Hepatocyte (in vitro differentiated cells): ENCODE measurements around the gene FIZ1. TPM values are rescaled to one million over a fixed set of nuclear protein-coding genes. Genes with fewer than 3 reads are reported as not detected.
A peak's percentile ranks its signal among the peaks of the same experiment; 100 is the strongest.

Experiments
- DNase-seq: peaks from one replicate; pipeline ENCODE4 v3.0.0-alpha.2; 2016; ENCODE audit warnings: low spot score
- H2AFZ ChIP-seq: fragments of 200-600 bp; sonication (generic); 2 replicates; pipeline ENCODE4 v1.6.0; 2016; ENCODE audit warnings: antibody characterized with exemption, mild to moderate bottlenecking
- H3K27ac ChIP-seq: fragments of 200-600 bp; sonication (generic); 2 replicates; pipeline ENCODE4 v1.5.1; 2016; ENCODE audit warnings: mild to moderate bottlenecking
- H3K27me3 ChIP-seq: fragments of 200-600 bp; sonication (generic); 2 replicates; pipeline ENCODE4 v1.6.1; 2016
- H3K36me3 ChIP-seq: fragments of 200-600 bp; sonication (generic); replicated peaks from 2 replicates; pipeline ENCODE4 v1.5.1; 2016; ENCODE audit warnings: low read depth; ENCODE audit not compliant: insufficient read depth
- H3K4me1 ChIP-seq: fragments of 200-600 bp; sonication (generic); 2 replicates; pipeline ENCODE4 v1.5.1; 2016; ENCODE audit warnings: mild to moderate bottlenecking, moderate library complexity; ENCODE audit not compliant: insufficient read depth
- H3K4me2 ChIP-seq: fragments of 200-600 bp; sonication (generic); 2 replicates; pipeline ENCODE4 v1.6.0; 2016
- H3K4me3 ChIP-seq: fragments of 200-600 bp; sonication (generic); 2 replicates; pipeline ENCODE4 v1.5.1; 2016; ENCODE audit warnings: mild to moderate bottlenecking
- H3K79me2 ChIP-seq: fragments of 200-600 bp; sonication (generic); 2 replicates; pipeline ENCODE4 v1.6.0; 2017; ENCODE audit warnings: mild to moderate bottlenecking
- H3K9me2 ChIP-seq: fragments of 200-600 bp; sonication (generic); replicated peaks from 2 replicates; pipeline ENCODE4 v1.6.0; 2017; ENCODE audit warnings: mild to moderate bottlenecking; ENCODE audit not compliant: insufficient read depth
- H3K9me3 ChIP-seq: fragments of 200-600 bp; sonication (generic); 2 replicates; pipeline ENCODE4 v1.5.1; 2016; ENCODE audit warnings: low read depth, mild to moderate bottlenecking
- H4K20me1 ChIP-seq: fragments of 200-600 bp; sonication (generic); 2 replicates; pipeline ENCODE4 v1.6.0; 2016; ENCODE audit warnings: mild to moderate bottlenecking; ENCODE audit not compliant: insufficient read depth, poor library complexity, severe bottlenecking
- EZH2 ChIP-seq: fragments of 200-600 bp; sonication (generic); IDR thresholded peaks from 2 replicates; pipeline ENCODE4 v1.6.1; 2016; ENCODE audit warnings: antibody characterized with exemption, mild to moderate bottlenecking, borderline replicate concordance
- EZH2phosphoT487 ChIP-seq: fragments of 200-600 bp; sonication (generic); IDR thresholded peaks from one replicate; pipeline ENCODE4 v1.6.1; 2018; ENCODE audit warnings: antibody characterized with exemption, mild to moderate bottlenecking, low read depth, moderate library complexity; ENCODE audit not compliant: unreplicated experiment, severe bottlenecking
- WGBS: methylation state at CpG from one replicate; pipeline ENCODE4 v1.1.6; 2016; ENCODE audit warnings: low lambda C conversion rate; ENCODE audit errors: missing lambda C conversion rate; 5-methylcytosine and 5-hydroxymethylcytosine counted together
- polyA plus RNA-seq: library from polyadenylated mRNA; unstranded; fragments of >200 nt; fragmentation: Nextera tagmentation; extraction: Ambion mirVana; gene quantifications from 2 replicates; pipeline ENCODE4 v1.2.1, GENCODE V29; 2016
- total RNA-seq: library from RNA; depleted of rRNA; stranded (reverse); fragments of >200 nt; gene quantifications from 2 replicates; pipeline ENCODE4 v1.2.3, GENCODE V29; 2014
- TF ChIP-seq, protein P1 (sequence below): fragments of 200-600 bp; sonication (generic); IDR thresholded peaks from 2 replicates; pipeline ENCODE4 v1.5.1; 2016; ENCODE audit warnings: antibody characterized with exemption, mild to moderate bottlenecking; ENCODE audit not compliant: poor library complexity

FIZ1 gene
- total and polyA plus RNA-seq, 2 experiments from 2014 or later, result 3.8 to 16.4 TPM

DNA sequence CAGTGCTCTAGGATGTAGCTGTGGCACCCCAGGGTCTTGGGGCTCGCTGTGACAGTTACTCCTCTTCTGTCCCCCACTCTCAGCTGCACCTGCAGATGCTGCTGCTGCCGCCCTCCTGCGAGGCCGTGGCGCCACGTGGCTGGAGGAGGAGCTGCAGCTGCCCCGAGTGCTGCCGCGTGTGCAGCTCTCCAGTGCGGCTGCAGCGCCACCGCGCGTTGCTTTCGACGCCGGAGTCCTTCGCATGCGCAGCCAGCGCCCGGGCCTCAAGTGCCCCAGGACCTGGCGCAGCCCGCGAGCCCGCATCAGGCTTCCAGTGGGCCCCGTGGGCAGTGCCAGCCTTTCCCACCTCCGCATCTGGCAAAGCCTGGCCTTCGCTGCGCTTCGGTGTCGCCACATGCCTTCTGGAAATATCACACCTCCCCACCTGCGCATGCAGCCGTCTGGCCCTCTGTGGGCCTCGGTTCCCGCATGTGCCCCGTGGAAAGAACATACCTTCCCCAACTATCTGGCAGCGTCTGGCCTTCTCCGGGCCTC is 40.8 kb upstream of the FIZ1 start:
- Histone ChIP-seq H3K4me2 (peak overlapping the region; percentile 92), H3K9me3 (no peaks in the 10 kb centered on the region), H4K20me1 (no peaks in the 10 kb centered on the region), H3K4me3 (peak overlapping the region; percentile 99), H3K79me2 (peaks cover 79% of the 10 kb centered on the region), H3K27ac (peak overlapping the region; percentile 98), H3K36me3 (no peaks in the 10 kb centered on the region), H3K4me1 (peaks cover 20% of the 10 kb centered on the region), H3K27me3 (no peaks in the 10 kb centered on the region), H3K9me2 (no peaks in the 10 kb centered on the region), H2AFZ (peak overlapping the region; percentile 73)
- TF ChIP-seq, protein P1, sequence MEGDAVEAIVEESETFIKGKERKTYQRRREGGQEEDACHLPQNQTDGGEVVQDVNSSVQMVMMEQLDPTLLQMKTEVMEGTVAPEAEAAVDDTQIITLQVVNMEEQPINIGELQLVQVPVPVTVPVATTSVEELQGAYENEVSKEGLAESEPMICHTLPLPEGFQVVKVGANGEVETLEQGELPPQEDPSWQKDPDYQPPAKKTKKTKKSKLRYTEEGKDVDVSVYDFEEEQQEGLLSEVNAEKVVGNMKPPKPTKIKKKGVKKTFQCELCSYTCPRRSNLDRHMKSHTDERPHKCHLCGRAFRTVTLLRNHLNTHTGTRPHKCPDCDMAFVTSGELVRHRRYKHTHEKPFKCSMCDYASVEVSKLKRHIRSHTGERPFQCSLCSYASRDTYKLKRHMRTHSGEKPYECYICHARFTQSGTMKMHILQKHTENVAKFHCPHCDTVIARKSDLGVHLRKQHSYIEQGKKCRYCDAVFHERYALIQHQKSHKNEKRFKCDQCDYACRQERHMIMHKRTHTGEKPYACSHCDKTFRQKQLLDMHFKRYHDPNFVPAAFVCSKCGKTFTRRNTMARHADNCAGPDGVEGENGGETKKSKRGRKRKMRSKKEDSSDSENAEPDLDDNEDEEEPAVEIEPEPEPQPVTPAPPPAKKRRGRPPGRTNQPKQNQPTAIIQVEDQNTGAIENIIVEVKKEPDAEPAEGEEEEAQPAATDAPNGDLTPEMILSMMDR, result peak; percentile 14
- no peak for TF ChIP-seq EZH2phosphoT487
- WGBS, result 68% methylated on average over 37 of the region's 38 CpGs
- DNase-seq, result no peak

DNA sequence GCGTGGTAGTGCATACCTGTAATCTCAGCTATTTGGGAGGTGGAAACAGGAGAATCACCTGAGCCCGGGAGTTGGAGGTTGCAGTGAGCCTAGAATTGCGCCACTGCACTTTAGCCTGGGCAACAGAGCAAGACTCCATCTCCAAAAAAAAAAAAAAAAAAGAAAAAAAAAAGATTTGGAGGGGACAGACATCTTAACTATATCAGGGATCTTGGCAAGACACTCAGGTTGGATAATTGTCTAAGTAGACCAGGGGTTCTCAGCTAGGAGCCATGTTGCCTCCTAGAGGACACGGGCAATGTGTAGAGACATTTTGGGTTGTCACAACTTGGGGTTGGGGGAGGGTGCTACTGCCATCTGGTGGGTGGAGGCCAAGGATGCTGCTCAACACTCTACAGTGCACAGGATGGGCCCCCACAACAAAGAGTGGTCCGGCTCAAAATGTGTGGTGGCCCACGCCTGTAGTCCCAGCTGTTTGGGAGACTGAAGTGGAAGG is 39.6 kb upstream of the FIZ1 start:
- Histone ChIP-seq H3K27me3 (no peaks in the 10 kb centered on the region), H4K20me1 (no peaks in the 10 kb centered on the region), H3K4me1 (peaks cover 20% of the 10 kb centered on the region), H3K4me2 (peak overlapping the region; percentile 92), H3K4me3 (no peak overlapping the region), H3K36me3 (no peaks in the 10 kb centered on the region), H3K79me2 (peaks cover 72% of the 10 kb centered on the region), H3K9me2 (no peaks in the 10 kb centered on the region), H3K27ac (no peak overlapping the region), H2AFZ (no peak overlapping the region), H3K9me3 (no peaks in the 10 kb centered on the region)
- no peak for DNase-seq
- 94% methylated on average over 6 of the region's 6 CpGs for WGBS
- TF ChIP-seq EZH2, result no peak
- TF ChIP-seq, protein P1, result peak; percentile 43

DNA sequence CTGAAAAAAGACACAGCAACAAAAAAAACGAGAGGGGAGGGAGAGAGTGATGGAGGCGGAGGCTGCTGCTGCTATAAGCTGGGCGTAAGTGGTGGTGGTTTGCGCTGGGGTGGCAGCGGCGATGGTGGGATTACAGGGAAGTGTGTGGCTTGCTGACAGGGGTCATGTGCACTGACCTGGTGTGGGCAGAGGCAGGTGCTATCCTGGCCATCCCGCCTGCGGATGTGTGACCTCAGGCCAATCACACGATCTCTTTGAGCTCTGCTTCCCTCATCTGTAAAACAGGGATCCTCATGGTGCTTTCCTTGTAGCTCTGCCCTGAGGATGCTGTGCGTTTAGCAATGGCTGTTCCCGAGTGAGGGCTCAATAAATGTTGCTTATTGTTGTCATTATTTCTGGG is 38.2 kb upstream of the FIZ1 start:
- Histone ChIP-seq H3K4me3 (no peak overlapping the region), H3K9me2 (no peaks in the 10 kb centered on the region), H2AFZ (no peak overlapping the region), H4K20me1 (no peaks in the 10 kb centered on the region), H3K36me3 (no peaks in the 10 kb centered on the region), H3K9me3 (no peaks in the 10 kb centered on the region), H3K79me2 (peaks cover 64% of the 10 kb centered on the region), H3K27me3 (no peaks in the 10 kb centered on the region), H3K4me1 (peaks cover 18% of the 10 kb centered on the region), H3K27ac (no peak overlapping the region), H3K4me2 (no peak overlapping the region)
- TF ChIP-seq EZH2 (no peak), EZH2phosphoT487 (no peak)
- TF ChIP-seq, protein P1, result no peak
- DNase-seq, result no peak
- WGBS, result 87% methylated on average over 11 of the region's 11 CpGs

DNA sequence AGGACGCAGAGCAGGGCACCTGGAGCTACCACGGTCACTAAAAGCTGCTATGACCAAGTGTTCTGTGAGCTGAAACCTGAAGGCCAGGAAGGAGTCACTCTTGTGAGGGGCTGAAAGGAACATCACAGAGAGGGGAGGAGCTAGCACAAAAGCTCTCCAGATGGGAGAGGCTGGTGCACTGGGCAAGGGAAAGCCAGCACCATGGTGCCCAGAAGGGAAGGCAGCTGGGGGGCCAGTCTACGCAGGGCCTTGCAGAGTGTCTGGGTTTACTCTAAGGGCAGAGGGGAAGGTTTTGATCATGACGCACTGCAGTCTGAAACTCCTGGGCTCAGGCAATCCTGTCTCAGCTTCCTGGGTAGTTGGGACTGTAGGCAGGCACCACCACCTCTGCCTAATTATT is 37.4 kb upstream of the FIZ1 start:
- H3K9me2 ChIP-seq, result no peaks in the 10 kb centered on the region
- H3K27me3 ChIP-seq, result no peaks in the 10 kb centered on the region
- no peaks in the 10 kb centered on the region for H4K20me1 ChIP-seq
- H3K36me3 ChIP-seq, result no peaks in the 10 kb centered on the region
- no peaks in the 10 kb centered on the region for H3K9me3 ChIP-seq
- no peak overlapping the region for H3K27ac ChIP-seq
- H3K79me2 ChIP-seq, result peaks cover 59% of the 10 kb centered on the region
- peaks cover 18% of the 10 kb centered on the region for H3K4me1 ChIP-seq
- TF ChIP-seq EZH2phosphoT487, result no peak
- TF ChIP-seq, protein P1, result no peak
- H3K4me3 ChIP-seq, result no peak overlapping the region
- peak overlapping the region; percentile 90 for H3K4me2 ChIP-seq
- no peak overlapping the region for H2AFZ ChIP-seq
- 92% methylated on average over 4 of the region's 4 CpGs for WGBS
- DNase-seq, result no peak
